ENCODE measurements around the gene C17orf58. TPM values are rescaled to one million over a fixed set of nuclear protein-coding genes. Genes with fewer than 3 reads are reported as not detected.

The C17orf58 gene
- total and polyA plus RNA-seq, 9 of the 15 experiments (the other 6 are each of a cell fraction or from before 2014, with no cell fraction given) = 8.6 to 37.4 (median 27.6) TPM

DNA sequence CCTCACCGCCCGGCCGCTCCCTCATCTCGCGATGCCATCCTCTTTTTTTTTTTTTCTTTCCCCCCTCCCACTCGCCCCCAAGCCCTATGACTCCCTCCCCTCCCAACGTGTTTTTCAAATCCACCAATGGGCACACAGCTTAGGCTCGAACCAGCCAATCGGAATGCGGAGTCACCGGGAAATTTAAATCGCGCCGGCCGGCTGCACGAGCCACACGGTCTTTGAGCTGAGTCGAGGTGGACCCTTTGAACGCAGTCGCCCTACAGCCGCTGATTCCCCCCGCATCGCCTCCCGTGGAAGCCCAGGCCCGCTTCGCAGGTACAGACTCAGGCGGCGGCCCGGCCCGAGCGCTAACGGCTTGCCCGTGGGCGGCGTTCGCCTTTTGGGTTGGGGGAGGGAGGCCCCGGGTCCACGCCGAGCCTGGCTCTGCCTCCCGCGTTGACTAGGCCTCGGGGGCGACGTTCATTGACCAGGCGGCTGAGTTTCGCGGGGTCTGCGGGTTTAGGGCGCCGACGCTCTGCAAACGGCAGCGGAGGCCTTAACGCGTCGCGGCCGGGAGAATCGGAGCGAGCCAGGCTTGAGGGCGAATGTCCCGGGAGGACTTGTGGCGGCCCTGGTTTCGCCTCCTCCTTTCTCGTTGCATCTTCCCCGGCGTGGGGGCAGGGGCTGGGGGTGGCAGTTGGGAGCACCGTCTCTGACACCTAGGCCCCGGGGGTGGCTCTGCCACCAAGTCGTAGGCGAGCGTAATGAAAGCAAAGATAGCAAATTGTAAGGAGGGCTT is 39.4 kb upstream of the C17orf58 start, which contains the start of gene KPNA2 (continued):
- TF ChIP-seq, protein P1, sequence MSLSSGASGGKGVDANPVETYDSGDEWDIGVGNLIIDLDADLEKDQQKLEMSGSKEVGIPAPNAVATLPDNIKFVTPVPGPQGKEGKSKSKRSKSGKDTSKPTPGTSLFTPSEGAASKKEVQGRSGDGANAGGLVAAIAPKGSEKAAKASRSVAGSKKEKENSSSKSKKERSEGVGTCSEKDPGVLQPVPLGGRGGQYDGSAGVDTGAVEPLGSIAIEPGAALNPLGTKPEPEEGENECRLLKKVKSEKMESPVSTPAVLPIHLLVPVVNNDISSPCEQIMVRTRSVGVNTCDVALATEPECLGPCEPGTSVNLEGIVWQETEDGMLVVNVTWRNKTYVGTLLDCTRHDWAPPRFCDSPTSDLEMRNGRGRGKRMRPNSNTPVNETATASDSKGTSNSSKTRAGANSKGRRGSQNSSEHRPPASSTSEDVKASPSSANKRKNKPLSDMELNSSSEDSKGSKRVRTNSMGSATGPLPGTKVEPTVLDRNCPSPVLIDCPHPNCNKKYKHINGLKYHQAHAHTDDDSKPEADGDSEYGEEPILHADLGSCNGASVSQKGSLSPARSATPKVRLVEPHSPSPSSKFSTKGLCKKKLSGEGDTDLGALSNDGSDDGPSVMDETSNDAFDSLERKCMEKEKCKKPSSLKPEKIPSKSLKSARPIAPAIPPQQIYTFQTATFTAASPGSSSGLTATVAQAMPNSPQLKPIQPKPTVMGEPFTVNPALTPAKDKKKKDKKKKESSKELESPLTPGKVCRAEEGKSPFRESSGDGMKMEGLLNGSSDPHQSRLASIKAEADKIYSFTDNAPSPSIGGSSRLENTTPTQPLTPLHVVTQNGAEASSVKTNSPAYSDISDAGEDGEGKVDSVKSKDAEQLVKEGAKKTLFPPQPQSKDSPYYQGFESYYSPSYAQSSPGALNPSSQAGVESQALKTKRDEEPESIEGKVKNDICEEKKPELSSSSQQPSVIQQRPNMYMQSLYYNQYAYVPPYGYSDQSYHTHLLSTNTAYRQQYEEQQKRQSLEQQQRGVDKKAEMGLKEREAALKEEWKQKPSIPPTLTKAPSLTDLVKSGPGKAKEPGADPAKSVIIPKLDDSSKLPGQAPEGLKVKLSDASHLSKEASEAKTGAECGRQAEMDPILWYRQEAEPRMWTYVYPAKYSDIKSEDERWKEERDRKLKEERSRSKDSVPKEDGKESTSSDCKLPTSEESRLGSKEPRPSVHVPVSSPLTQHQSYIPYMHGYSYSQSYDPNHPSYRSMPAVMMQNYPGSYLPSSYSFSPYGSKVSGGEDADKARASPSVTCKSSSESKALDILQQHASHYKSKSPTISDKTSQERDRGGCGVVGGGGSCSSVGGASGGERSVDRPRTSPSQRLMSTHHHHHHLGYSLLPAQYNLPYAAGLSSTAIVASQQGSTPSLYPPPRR (CRISPR knock-in tag; IDR thresholded peaks at IDR 0.05; ENCODE audit: borderline replicate concordance) = peak; percentile 65; the same call in 1 of the 2 replicates
- TF ChIP-seq, protein P2, sequence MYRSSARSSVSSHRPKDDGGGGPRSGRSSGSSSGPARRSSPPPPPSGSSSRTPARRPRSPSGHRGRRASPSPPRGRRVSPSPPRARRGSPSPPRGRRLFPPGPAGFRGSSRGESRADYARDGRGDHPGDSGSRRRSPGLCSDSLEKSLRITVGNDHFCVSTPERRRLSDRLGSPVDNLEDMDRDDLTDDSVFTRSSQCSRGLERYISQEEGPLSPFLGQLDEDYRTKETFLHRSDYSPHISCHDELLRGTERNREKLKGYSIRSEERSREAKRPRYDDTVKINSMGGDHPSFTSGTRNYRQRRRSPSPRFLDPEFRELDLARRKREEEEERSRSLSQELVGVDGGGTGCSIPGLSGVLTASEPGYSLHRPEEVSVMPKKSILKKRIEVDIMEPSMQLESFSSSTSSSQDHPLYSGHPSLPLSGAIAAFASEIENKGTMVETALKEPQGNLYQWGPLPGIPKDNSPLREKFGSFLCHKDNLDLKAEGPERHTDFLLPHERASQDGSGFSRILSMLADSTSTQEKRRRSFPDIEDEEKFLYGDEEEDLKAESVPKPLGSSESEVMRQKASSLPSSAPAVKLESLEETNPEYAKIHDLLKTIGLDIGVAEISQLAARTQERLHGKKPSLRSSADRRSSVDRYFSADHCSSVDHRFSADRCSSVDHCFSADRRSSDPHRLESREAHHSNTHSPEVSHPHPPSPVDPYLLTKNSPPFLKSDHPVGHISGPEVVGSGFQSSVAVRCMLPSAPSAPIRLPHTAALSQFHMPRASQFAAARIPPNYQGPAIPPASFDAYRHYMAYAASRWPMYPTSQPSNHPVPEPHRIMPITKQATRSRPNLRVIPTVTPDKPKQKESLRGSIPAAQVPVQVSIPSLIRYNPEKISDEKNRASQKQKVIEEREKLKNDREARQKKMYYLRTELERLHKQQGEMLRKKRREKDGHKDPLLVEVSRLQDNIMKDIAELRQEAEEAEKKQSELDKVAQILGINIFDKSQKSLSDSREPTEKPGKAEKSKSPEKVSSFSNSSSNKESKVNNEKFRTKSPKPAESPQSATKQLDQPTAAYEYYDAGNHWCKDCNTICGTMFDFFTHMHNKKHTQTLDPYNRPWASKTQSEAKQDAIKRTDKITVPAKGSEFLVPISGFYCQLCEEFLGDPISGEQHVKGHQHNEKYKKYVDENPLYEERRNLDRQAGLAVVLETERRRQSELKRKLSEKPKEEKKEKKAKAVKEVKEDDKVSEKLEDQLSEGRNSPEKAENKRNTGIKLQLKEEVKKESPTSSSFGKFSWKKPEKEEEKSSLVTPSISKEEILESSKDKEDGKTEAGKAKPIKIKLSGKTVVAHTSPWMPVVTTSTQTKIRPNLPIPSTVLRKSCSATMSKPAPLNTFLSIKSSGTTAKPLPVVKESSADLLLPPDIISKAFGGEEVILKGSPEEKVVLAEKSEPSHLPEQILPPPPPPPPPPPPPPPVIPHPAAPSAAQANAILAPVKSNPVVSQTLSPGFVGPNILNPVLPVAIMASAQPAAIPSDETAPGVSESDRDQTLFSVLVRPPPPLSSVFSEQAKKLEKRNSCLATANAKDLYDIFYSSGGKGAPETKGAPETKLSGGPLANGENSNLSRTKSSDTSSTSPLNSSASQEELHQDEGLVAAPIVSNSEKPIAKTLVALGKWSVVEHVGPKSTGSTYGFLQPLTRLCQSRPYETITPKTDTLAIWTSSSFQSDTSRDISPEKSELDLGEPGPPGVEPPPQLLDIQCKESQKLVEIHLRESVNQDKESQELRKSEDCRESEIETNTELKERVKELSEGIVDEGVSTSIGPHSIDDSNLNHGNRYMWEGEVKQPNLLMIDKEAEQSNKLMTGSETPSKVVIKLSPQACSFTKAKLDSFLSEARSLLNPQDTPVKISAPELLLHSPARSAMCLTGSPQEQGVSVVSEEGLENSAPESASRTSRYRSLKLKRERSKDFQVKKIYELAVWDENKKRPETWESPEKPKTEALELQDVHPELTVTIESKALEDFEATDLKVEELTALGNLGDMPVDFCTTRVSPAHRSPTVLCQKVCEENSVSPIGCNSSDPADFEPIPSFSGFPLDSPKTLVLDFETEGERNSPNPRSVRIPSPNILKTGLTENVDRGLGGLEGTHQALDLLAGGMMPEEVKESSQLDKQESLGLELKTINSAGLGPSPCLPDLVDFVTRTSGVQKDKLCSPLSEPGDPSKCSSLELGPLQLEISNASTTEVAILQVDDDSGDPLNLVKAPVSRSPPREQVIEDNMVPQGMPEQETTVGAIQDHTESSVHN (IDR thresholded peaks at IDR 0.05; ENCODE audit: borderline replicate concordance in 1 of 2, low read depth in 1 of 2) = no peak
- peak; percentile 72 for TF ChIP-seq L3MBTL2 (IDR thresholded peaks at IDR 0.05)
- TF ChIP-seq, protein P3, sequence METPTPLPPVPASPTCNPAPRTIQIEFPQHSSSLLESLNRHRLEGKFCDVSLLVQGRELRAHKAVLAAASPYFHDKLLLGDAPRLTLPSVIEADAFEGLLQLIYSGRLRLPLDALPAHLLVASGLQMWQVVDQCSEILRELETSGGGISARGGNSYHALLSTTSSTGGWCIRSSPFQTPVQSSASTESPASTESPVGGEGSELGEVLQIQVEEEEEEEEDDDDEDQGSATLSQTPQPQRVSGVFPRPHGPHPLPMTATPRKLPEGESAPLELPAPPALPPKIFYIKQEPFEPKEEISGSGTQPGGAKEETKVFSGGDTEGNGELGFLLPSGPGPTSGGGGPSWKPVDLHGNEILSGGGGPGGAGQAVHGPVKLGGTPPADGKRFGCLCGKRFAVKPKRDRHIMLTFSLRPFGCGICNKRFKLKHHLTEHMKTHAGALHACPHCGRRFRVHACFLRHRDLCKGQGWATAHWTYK (CRISPR knock-in tag; IDR thresholded peaks at IDR 0.05) = no peak
- TF ChIP-seq, protein P4, sequence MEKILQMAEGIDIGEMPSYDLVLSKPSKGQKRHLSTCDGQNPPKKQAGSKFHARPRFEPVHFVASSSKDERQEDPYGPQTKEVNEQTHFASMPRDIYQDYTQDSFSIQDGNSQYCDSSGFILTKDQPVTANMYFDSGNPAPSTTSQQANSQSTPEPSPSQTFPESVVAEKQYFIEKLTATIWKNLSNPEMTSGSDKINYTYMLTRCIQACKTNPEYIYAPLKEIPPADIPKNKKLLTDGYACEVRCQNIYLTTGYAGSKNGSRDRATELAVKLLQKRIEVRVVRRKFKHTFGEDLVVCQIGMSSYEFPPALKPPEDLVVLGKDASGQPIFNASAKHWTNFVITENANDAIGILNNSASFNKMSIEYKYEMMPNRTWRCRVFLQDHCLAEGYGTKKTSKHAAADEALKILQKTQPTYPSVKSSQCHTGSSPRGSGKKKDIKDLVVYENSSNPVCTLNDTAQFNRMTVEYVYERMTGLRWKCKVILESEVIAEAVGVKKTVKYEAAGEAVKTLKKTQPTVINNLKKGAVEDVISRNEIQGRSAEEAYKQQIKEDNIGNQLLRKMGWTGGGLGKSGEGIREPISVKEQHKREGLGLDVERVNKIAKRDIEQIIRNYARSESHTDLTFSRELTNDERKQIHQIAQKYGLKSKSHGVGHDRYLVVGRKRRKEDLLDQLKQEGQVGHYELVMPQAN (IDR thresholded peaks at IDR 0.05; ENCODE audit: borderline replicate concordance) = peak; percentile 94
- 0 out of 2 replicates have a peak, but pooled peaks have one; percentile 80 for TF ChIP-seq CBX1 (IDR thresholded peaks at IDR 0.05; ENCODE audit: low read depth)
- no peak for TF ChIP-seq ZFP36 (IDR thresholded peaks at IDR 0.05; ENCODE audit: low read depth, low read length, partially characterized antibody)
- TF ChIP-seq GABPB1 (CRISPR knock-in tag; IDR thresholded peaks at IDR 0.05) = peak; percentile 72
- TF ChIP-seq GATAD2A (IDR thresholded peaks at IDR 0.05) = no peak
